ENCODE measurements around the gene PTRHD1. TPM values are rescaled to one million over a fixed set of nuclear protein-coding genes. Genes with fewer than 3 reads are reported as not detected.

The PTRHD1 gene
- polyA plus RNA-seq, 6 donors from 2014 or later, result 41.3 to 75.9 (median 49.2) TPM

DNA sequence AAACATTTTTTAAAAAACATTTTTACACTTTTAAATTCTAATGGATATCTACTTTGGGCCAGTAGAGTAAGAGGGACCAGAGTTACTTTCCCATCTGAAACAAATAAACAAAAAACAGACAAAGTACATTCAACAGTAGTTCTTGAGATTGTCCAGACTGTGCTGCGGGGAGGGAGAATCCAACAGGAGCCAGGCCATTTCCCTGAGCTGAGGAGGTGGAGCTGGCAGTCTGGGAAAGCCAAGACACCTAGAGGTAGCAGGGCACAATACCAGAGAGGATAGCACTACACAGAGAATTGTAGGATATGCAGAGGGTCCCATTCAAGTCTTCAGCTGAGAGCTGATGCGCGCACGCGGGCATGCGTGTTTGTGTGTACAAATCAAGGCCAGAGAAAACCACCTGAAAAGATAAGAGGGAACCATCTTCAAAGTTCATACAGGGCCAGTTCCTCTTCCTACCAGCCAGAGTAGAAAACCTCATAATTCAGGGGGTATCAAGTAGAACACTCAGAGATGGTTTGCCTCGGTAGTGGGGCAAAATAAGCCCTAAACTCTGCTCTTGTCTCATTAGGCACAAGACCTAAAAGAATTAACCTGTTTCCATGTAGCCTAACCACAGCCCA, 44.0 kb downstream of the PTRHD1 start:
- ATAC-seq (ENCODE audit: low read depth in 2 of 2) (no peak), DNase-seq (no peak)
- peaks cover 0 to 6% (median 0%) of the 10 kb centered on the region in 3 donors for H3K4me1 Mint-ChIP-seq
- H3K4me3 Mint-ChIP-seq, result no peak overlapping the region
- H3K36me3 Mint-ChIP-seq, result peaks cover 0 to 7% of the 10 kb centered on the region in 2 donors
- no peaks in the 10 kb centered on the region for H3K27me3 Mint-ChIP-seq
- H3K27ac Mint-ChIP-seq, result no peak overlapping the region
- H3K9me3 Mint-ChIP-seq, result no peaks in the 10 kb centered on the region

DNA sequence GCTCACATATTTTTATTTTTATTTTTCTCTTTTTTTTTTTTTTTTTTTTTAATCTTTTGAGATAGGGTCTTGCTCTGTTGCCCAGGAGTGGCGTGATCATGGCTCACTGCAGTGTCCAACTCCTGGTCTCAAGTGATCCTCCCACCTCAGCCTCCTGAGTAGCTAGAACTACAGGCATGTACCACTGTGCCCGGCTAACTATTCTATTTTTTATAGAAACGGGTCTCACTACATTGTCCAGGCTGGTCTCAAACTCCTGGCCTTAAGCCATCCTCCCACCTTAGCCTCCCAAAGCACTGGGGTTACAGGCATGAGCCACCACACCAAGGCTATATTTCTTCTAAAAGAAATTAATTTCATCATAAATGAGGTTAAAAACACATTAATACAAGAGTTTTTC, 45.9 kb downstream of the PTRHD1 start:
- Mint-ChIP-seq H3K4me3 (no peak overlapping the region), H3K27me3 (no peaks in the 10 kb centered on the region), H3K36me3 (peaks cover 8 to 18% of the 10 kb centered on the region in 2 donors), H3K4me1 (peaks cover 0 to 6% (median 0%) of the 10 kb centered on the region in 3 donors), H3K27ac (no peak overlapping the region), H3K9me3 (no peaks in the 10 kb centered on the region)
- DNase-seq (no peak), ATAC-seq (ENCODE audit: low read depth in 2 of 2) (no peak)

DNA sequence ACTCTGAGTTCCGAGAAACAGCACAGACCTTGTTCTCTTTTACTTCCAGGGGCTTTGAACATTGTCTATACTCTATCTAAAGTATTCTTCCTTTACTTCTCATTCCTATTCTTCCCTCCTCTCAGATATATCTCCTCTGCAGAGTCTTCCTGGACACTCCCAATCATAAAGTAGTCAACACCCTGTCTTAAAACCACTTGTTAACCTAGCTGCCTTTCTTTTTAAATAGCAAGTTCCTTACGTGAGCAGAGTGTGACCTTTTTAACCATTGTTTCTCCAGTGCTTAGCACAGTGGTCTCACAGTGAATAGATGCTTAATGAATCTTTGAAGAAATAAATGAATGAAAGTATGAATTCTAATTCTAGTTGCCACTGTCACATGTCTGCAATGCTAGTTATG, 47.4 kb downstream of the PTRHD1 start:
- no peaks in the 10 kb centered on the region for H3K9me3 Mint-ChIP-seq
- H3K36me3 Mint-ChIP-seq, result peaks cover 15 to 28% of the 10 kb centered on the region in 2 donors
- H3K4me3 Mint-ChIP-seq, result no peak overlapping the region
- no peaks in the 10 kb centered on the region for H3K27me3 Mint-ChIP-seq
- no peak for DNase-seq
- H3K4me1 Mint-ChIP-seq, result peaks cover 0 to 6% (median 0%) of the 10 kb centered on the region in 3 donors
- H3K27ac Mint-ChIP-seq, result peak overlapping the region in 2 of 6 donors; percentile 18 to 32
- no peak for ATAC-seq (ENCODE audit: low read depth in 2 of 2)

DNA sequence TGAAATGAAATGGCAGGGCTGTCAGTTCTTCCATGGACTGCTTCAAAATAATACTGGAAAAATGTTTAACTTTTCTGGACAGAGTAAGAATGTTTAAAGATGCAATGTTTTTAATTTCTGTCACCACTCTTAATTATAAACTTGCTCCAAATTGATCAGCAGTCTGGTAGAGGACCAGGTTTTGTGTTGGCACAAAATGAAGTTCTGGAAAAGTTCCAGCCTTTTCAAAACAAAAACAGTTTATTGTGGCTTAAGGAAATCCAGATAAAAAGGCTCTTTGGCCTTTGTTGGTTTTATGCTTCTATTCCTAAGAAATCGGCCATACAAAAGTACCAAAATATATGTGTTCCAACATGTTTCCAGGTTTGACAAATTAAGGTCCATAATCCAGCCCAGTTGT, 48.8 kb downstream of the PTRHD1 start:
- ATAC-seq (ENCODE audit: low read depth in 2 of 2) (no peak), DNase-seq (no peak)
- Mint-ChIP-seq H3K27me3 (no peaks in the 10 kb centered on the region), H3K4me1 (peaks cover 0 to 6% (median 0%) of the 10 kb centered on the region in 3 donors), H3K9me3 (no peaks in the 10 kb centered on the region), H3K4me3 (no peak overlapping the region), H3K36me3 (peaks cover 15 to 28% of the 10 kb centered on the region in 2 donors), H3K27ac (no peak overlapping the region)

DNA sequence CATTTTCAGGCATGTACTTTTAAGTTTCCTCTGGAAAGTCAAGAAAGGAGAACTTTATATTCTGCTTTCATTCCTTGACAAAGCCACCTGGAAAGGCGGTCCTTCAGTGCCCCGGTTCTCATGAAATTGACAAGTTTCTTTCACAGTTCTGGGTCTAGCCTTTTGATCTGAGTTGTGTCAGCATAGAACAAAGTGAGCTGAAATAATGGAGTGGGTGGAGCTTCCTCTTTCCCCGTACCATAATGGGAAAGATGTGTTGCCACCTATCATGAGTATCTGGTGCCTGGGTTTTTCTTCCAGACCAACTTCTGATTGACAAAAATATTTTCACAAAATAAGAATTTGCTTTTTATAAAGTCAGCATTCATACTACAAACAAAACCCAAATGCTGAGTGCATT, 49.3 kb downstream of the PTRHD1 start:
- no peaks in the 10 kb centered on the region for H3K27me3 Mint-ChIP-seq
- ATAC-seq (ENCODE audit: low read depth in 2 of 2) (no peak), DNase-seq (no peak)
- H3K4me3 Mint-ChIP-seq, result no peak overlapping the region
- no peaks in the 10 kb centered on the region for H3K9me3 Mint-ChIP-seq
- H3K4me1 Mint-ChIP-seq, result peaks cover 0 to 4% (median 0%) of the 10 kb centered on the region in 3 donors
- H3K27ac Mint-ChIP-seq, result no peak overlapping the region
- H3K36me3 Mint-ChIP-seq, result peaks cover 15 to 28% of the 10 kb centered on the region in 2 donors

DNA sequence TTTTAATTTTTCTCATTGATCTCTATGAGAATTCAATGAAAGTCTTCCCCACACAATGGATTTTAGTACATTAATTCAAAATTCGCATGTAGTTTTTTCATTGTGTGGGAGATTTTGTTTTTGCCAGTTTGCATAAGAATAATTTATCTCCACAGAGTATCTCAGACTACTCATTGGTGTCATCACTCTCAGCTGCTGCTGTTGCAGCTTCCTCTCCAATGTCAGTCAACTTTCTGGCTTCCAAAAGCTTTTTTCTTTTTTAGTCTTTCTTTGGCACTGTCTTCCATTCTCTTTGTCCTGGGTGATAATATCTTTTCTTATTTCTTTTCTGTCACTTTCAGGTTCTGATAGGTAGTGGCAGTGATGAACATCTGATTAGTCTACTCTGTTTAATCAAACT, 50.5 kb downstream of the PTRHD1 start:
- H3K4me3 Mint-ChIP-seq, result no peak overlapping the region
- no peak for ATAC-seq (ENCODE audit: low read depth in 2 of 2)
- H3K36me3 Mint-ChIP-seq, result peaks cover 15 to 28% of the 10 kb centered on the region in 2 donors
- H3K27ac Mint-ChIP-seq, result no peak overlapping the region
- no peaks in the 10 kb centered on the region for H3K27me3 Mint-ChIP-seq
- H3K4me1 Mint-ChIP-seq, result peaks cover 0 to 4% (median 0%) of the 10 kb centered on the region in 3 donors
- H3K9me3 Mint-ChIP-seq, result no peaks in the 10 kb centered on the region
- DNase-seq, result no peak

DNA sequence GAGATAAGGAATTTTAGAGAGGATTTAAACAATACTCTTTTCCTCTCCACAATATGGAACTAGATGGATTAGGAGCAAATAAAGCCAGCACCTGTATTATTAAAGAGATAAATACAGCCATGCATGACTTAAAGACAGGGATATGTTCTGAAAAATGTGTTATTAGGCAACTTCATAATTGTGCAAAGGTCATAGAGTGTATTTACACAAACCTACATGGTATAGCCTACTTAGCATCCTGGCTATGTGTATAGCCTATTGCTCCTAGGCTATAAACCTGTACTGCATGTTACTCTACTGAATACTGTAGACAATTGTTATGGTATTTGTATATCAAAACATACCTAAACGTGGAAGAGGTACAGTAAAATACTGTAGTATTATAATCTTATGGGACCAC, 53.0 kb downstream of the PTRHD1 start:
- DNase-seq, result no peak
- Mint-ChIP-seq H3K4me1 (no peaks in the 10 kb centered on the region), H3K9me3 (no peaks in the 10 kb centered on the region), H3K27ac (no peak overlapping the region), H3K27me3 (no peaks in the 10 kb centered on the region), H3K4me3 (no peak overlapping the region), H3K36me3 (peaks cover 15 to 21% of the 10 kb centered on the region in 2 donors)
- no peak for ATAC-seq (ENCODE audit: low read depth in 2 of 2)

Other genes with a start within 250 kb of the PTRHD1 start
- 1 to 10 TPM in 4 of 6 donors, under 1 TPM in 2; 0.56 to 4.5 (median 2.0) TPM for gene CENPO, start within 50 bp of the PTRHD1 start, polyA plus RNA-seq (ENCODE audit: low read depth in 6 of 6)
- gene ADCY3, start 126.8 kb upstream of the PTRHD1 start, polyA plus RNA-seq (ENCODE audit: low read depth in 6 of 6), result 10 to 100 TPM; 13.3 to 29.8 (median 20.7) TPM
- gene DNAJC27, start 178.6 kb upstream of the PTRHD1 start, polyA plus RNA-seq (ENCODE audit: low read depth in 6 of 6), result 1 to 10 TPM in 5 of 6 donors, not detected in 1; 5.0 to 8.0 (median 5.3) TPM
- gene EFR3B, start 248.7 kb upstream of the PTRHD1 start, polyA plus RNA-seq (ENCODE audit: low read depth in 6 of 6), result under 1 TPM in 2 of 6 donors, not detected in 4; 0.10 to 0.16 TPM